GM19397 (cell line): ENCODE measurements around the gene OR6P1.

Experiments used
- ATAC-seq: cut with Tn5 transposase; IDR thresholded peaks from one replicate; pipeline ENCODE4 v1.9.1; 2021; ENCODE audit warnings: mild to moderate bottlenecking, moderate library complexity; ENCODE audit not compliant: unreplicated experiment

OR6P1 gene

DNA sequence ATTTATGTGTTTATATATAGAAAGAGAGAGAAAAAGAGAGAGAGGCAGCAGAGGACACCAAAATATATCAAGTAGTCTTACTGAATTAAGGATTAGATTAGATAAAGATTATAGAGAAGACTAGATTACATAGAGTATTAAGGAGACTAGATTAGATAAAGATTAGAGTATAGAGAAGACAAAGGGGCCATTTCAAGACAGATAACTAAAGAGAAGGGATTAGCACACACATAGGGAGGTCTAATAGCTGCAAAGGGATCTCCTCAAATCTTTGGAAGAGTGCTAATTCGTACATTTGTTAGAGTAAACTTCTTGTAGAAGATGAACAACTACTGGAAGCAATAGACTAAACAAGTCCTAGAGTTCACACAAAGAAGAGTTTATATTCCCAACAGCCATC is 50.4 kb downstream of the OR6P1 start:
- no peak for ATAC-seq

- ATAC-seq: no peak
Measured at GRCh38 chr1:158516966-158517365, 53.4 kb downstream of the OR6P1 start.
